Hematopoietic multipotent progenitor cell treated with erythropoietin and hydrocortisone succinate and interleukin-3 and kit ligand, for 6 days (in vitro differentiated cells): ENCODE measurements around the gene LBR.

ENCODE experiments used
- DNase-seq: peaks from one replicate; pipeline ENCODE4 v3.0.0-alpha.2; 2015

Gene LBR

GRCh38 chr1:225442123-225442505 is 14.3 kb upstream of the LBR start:
- DNase-seq: no peak

GRCh38 chr1:225441314-225442122 is 13.7 kb upstream of the LBR start:
- DNase-seq: peak; percentile 55

- no peak for DNase-seq
Observed at GRCh38 chr1:225440380-225441221, 12.8 kb upstream of the LBR start.

GRCh38 chr1:225437710-225438437 is 10.0 kb upstream of the LBR start:
- DNase-seq: peak; percentile 41

- peak; percentile 68 for DNase-seq
Observed at GRCh38 chr1:225435957-225436392, 8.1 kb upstream of the LBR start.

GRCh38 chr1:225435487-225435886 is 7.6 kb upstream of the LBR start:
- DNase-seq: no peak

- DNase-seq: no peak
Observed at GRCh38 chr1:225435076-225435475, 7.2 kb upstream of the LBR start.

GRCh38 chr1:225434046-225434445 is 6.2 kb upstream of the LBR start:
- no peak for DNase-seq

GRCh38 chr1:225431081-225431863 is 3.4 kb upstream of the LBR start:
- no peak for DNase-seq

- no peak for DNase-seq
Observed at GRCh38 chr1:225430301-225430700, 2.5 kb upstream of the LBR start.

GRCh38 chr1:225428881-225429455 is 1.1 kb upstream of the LBR start:
- peak; percentile 93 for DNase-seq

- DNase-seq: peak; percentile 96
Observed at GRCh38 chr1:225428068-225428880, 436 bp upstream of the LBR start.

GRCh38 chr1:225426395-225427234 is 1.2 kb downstream of the LBR start:
- peak; percentile 57 for DNase-seq

GRCh38 chr1:225425201-225425786 is 2.5 kb downstream of the LBR start:
- DNase-seq: peak; percentile 65

- no peak for DNase-seq
Observed at GRCh38 chr1:225424562-225425200, 3.2 kb downstream of the LBR start.

GRCh38 chr1:225423518-225423855 is 4.4 kb downstream of the LBR start:
- no peak for DNase-seq

GRCh38 chr1:225422795-225423517 is 4.9 kb downstream of the LBR start:
- DNase-seq: no peak

- no peak for DNase-seq
Observed at GRCh38 chr1:225422031-225422605, 5.7 kb downstream of the LBR start.
